Left ventricle myocardium inferior (tissue), 1 donor: ENCODE measurements around the gene MUC6. TPM values are rescaled to one million over a fixed set of nuclear protein-coding genes. Genes with fewer than 3 reads are reported as not detected.

Source experiments
- DNase-seq: peaks from one replicate; pipeline ENCODE4 v3.0.0-alpha.2; 2020
- H3K27ac ChIP-seq: fragments of 200-600 bp; replicated peaks from 2 replicates; pipeline ENCODE4 v1.8.0; 2021
- H3K27me3 ChIP-seq: fragments of 200-600 bp; 2 replicates; pipeline ENCODE4 v1.8.0; 2021; ENCODE audit warnings: low read depth
- H3K36me3 ChIP-seq: fragments of 200-600 bp; 2 replicates; pipeline ENCODE4 v1.8.0; 2021
- H3K4me1 ChIP-seq: fragments of 200-600 bp; 2 replicates; pipeline ENCODE4 v1.8.0; 2021
- H3K4me3 ChIP-seq: fragments of 200-600 bp; 2 replicates; pipeline ENCODE4 v1.8.0; 2021; ENCODE audit warnings: mild to moderate bottlenecking, moderate library complexity
- H3K9me3 ChIP-seq: fragments of 200-600 bp; replicated peaks from 2 replicates; pipeline ENCODE4 v1.8.0; 2021
- intact Hi-C: fragments of 100-400 bp; cut with micrococcal nuclease; formaldehyde crosslinking; loops from one replicate; pipeline ENCODE4 v1.11.0; 2022
- total RNA-seq: library from RNA; stranded (reverse); fragmentation: NEBNext Ultra II Directional; extraction: Animal tissue kit (Norgen Biotek cat#: 25700); gene quantifications from one replicate; pipeline ENCODE4 v1.2.1, GENCODE V29; 2021
- TF ChIP-seq, protein P1 (sequence below): fragments of 200-600 bp; IDR thresholded peaks from 2 replicates; pipeline ENCODE4 v1.8.0; 2021; ENCODE audit warnings: antibody characterized with exemption, mild to moderate bottlenecking, borderline replicate concordance
- donor health status: DM: no; HTN: yes; CAD: no; lungs with severe emphysema.

MUC6 gene
- total RNA-seq, 1 donor from 2014 or later, result not detected

DNA sequence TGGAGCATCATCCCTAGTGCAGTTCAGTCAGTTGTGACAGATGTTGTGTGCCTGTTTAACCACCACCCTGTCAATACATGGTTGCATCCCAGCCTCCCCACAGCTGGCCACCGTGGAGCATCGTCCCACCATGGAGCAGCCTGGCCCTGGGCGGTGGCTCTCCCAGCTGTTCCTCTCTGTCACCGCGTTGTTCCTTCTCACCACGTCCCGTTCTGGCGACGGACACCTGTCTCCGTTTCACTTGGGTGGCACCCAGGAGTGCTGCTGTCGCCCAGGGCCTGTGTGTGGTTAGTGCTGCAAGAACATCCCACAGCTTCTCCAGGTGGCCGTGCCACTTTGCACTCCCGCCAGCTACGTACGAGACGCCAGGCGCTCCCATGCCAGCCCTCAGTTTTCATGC is 26.5 kb downstream of the MUC6 start:
- Histone ChIP-seq H3K27me3 (no peaks in the 10 kb centered on the region), H3K4me3 (no peak overlapping the region), H3K27ac (no peak overlapping the region), H3K9me3 (no peaks in the 10 kb centered on the region), H3K36me3 (peaks cover 68% of the 10 kb centered on the region), H3K4me1 (peaks cover 14% of the 10 kb centered on the region)
- no peak for DNase-seq
- intact Hi-C loops, result no loop called here
- TF ChIP-seq, protein P1, sequence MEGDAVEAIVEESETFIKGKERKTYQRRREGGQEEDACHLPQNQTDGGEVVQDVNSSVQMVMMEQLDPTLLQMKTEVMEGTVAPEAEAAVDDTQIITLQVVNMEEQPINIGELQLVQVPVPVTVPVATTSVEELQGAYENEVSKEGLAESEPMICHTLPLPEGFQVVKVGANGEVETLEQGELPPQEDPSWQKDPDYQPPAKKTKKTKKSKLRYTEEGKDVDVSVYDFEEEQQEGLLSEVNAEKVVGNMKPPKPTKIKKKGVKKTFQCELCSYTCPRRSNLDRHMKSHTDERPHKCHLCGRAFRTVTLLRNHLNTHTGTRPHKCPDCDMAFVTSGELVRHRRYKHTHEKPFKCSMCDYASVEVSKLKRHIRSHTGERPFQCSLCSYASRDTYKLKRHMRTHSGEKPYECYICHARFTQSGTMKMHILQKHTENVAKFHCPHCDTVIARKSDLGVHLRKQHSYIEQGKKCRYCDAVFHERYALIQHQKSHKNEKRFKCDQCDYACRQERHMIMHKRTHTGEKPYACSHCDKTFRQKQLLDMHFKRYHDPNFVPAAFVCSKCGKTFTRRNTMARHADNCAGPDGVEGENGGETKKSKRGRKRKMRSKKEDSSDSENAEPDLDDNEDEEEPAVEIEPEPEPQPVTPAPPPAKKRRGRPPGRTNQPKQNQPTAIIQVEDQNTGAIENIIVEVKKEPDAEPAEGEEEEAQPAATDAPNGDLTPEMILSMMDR, result no peak

DNA sequence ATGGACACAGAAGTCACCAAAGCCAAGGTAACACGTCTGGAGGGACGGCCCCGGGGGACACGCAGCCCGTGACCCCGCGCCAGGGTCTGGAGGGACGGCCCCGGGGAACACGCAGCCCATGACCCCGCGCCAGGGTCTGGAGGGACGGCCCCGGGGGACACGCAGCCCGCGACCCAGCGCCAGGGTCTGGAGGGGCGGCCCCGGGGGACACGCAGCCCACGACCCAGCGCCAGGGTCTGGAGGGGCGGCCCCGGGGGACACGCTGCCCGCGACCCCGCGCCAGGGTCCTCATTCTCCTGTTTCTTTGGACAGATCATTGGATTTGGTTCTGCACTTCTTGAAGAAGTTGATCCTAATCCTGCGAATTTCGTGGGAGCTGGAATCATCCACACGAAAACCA is 27.1 kb downstream of the MUC6 start:
- H3K36me3 ChIP-seq, result peaks cover 74% of the 10 kb centered on the region
- no peak overlapping the region for H3K4me3 ChIP-seq
- intact Hi-C loops, result no loop called here
- TF ChIP-seq, protein P1, result no peak
- H3K27me3 ChIP-seq, result no peaks in the 10 kb centered on the region
- no peak for DNase-seq
- H3K27ac ChIP-seq, result no peak overlapping the region
- H3K4me1 ChIP-seq, result peaks cover 14% of the 10 kb centered on the region
- H3K9me3 ChIP-seq, result no peaks in the 10 kb centered on the region

DNA sequence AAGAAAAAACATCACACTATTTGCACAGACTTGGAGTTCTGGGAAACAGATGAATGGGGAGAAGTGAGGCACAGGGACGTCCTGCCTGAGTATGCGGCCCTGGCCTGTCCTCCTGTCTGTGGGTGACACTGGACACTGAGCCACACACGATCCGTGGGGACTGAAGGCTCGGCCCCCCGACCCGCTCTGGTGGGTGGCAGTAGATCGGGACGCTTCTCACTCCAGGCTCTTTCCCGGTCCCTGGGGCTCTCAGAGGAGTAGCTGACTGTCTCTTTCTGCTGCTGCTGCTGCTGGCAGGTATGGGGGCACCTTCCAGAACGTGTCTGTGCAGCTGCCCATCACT is 27.7 kb downstream of the MUC6 start:
- intact Hi-C loops, result no loop called here
- DNase-seq, result no peak
- H3K27ac ChIP-seq, result no peak overlapping the region
- peaks cover 77% of the 10 kb centered on the region for H3K36me3 ChIP-seq
- H3K9me3 ChIP-seq, result no peaks in the 10 kb centered on the region
- peaks cover 14% of the 10 kb centered on the region for H3K4me1 ChIP-seq
- no peak overlapping the region for H3K4me3 ChIP-seq
- TF ChIP-seq, protein P1, result no peak
- no peaks in the 10 kb centered on the region for H3K27me3 ChIP-seq

DNA sequence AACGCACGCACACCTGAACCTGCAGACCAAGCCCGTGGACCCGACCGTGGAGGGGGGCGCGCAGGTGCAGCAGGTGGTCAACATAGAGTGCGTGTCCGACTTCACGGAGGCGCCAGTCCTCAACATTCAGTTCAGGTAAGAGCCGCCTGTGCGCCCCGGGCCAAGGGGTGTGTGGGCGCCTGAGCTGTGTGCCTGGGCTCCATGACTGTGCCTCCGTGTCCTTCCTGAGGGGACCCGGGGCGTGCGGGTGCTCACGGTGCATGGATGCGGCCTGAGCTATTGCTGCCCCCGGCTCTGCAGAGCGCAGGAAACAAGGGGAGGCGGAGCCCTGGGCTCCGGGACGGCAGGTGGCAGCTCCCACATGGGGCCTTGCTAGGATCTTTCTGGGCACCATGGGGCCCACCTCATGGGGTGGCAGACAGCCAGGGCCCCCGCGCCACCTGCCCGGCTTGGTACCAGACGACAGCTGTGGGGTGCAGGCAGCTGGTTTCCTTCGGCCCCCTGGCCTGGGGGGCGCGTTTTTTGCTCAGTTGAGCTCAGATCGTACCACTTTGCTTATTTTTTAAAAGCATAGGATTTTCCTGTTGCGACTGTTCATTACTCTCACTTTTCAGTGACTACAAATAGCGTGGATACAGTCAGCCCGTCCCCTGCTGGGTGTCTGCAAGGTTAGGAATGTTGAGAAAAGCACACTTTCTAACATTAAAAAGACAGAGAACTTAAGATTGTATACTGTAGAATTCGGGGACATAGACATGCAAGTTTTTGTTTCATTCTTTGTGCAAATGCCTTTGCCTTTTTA is 28.3 kb downstream of the MUC6 start:
- H3K4me3 ChIP-seq, result no peak overlapping the region
- no peak for DNase-seq
- H3K27me3 ChIP-seq, result no peaks in the 10 kb centered on the region
- no peak overlapping the region for H3K27ac ChIP-seq
- H3K9me3 ChIP-seq, result no peaks in the 10 kb centered on the region
- TF ChIP-seq, protein P1, result no peak
- H3K36me3 ChIP-seq, result peaks cover 77% of the 10 kb centered on the region
- intact Hi-C loops, result no loop called here
- H3K4me1 ChIP-seq, result peaks cover 14% of the 10 kb centered on the region

DNA sequence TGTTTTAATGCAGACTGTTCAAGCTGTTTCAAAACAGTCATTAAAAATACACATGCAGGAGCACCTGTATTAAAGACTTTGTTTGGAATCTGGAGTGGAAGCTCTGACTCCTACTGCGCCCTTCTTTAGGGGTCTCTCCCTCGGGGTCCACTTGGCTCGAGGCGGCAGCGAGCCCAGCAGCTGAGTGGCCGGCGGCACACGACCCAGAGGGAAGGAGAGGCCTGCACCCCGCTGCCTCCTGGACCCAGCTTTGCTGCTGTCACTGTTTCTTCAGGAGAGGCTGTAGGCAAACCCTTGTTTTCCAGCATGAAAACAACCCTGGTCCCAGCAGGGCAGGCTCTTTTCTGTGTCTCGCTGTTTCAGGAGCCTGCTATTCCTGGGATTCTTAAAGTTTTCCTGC is 29.2 kb downstream of the MUC6 start:
- no peaks in the 10 kb centered on the region for H3K27me3 ChIP-seq
- no peaks in the 10 kb centered on the region for H3K9me3 ChIP-seq
- intact Hi-C loops, result no loop called here
- H3K4me1 ChIP-seq, result peaks cover 14% of the 10 kb centered on the region
- peaks cover 84% of the 10 kb centered on the region for H3K36me3 ChIP-seq
- H3K27ac ChIP-seq, result no peak overlapping the region
- no peak overlapping the region for H3K4me3 ChIP-seq
- no peak for DNase-seq
- TF ChIP-seq, protein P1, result no peak
